Stimulated activated CD4-positive, alpha-beta T cell treated with anti-CD3 and anti-CD28 coated beads, Interleukin-4, amount 100 ng/mL, for 1 hour (primary cell): ENCODE measurements around the gene AP1M1.
"Not testable (repeated sequence)": the region's sequence is repeated elsewhere in the genome, so short reads cannot be mapped to it uniquely, and the experiment has no call there.

Experiments used
- DNase-seq: peaks from one replicate; pipeline ENCODE4 v3.0.0-alpha.2; 2020

The AP1M1 gene

DNA sequence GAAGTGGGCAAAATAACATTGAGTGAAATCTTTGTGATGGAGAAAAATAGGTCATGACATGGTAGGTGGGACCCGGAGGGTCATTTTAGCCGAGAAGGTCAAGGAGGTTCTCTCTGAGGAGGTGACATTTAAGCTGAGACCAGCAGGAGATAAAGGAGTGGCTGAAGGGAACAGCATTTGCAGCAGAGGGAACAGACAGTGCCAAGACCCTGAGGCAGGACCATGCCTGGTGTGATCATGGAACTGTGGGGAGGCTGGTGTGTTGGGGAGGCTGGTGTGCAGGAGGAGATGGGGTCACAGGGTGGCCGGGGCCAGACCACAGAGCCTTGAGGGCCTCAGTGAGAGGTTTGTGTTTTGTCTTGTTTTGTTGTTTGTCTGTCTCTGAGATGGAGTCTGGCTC, 67.5 kb downstream of the AP1M1 start:
- no peak for DNase-seq

- DNase-seq = no peak
These were observed 68.3 kb downstream of the AP1M1 start for GRCh38 chr19:16265890-16266585.

- DNase-seq = peak; percentile 25
These were observed 68.9 kb downstream of the AP1M1 start for GRCh38 chr19:16266586-16266942.

DNA sequence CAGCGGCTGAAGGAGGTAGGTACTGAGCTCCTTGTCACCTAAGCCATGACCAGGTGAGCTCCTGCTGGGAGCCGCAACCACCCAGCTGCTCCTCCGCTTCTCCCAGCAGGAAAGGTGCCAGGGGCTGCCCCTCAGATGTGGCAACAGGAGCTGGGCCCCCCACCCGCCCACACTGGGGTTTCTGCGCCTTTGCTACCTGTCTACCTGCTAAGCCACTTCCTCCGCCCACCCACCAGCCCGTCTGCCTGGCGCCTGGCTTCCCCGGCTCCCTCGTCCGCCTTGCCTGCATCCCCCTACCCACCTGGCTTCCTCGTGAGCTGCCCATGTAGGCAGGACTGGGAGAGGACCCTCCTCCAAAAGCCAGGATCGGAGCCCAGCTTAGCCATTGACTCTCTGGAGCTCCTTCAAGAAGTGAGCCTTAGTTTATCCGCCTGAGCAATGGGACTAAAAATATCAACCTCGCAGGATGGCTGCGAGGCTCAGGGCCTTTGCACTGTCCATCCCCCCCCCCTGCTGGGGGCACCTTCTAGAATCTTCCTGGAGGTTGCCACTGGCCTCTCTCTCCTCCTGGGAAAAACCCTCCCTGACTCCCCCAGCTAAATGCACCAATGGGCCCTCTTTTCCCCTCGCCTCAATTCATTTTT, 71.1 kb downstream of the AP1M1 start:
- DNase-seq = peak; percentile 55

- DNase-seq = no peak
These were observed 75.2 kb downstream of the AP1M1 start for GRCh38 chr19:16272945-16273344.

DNA sequence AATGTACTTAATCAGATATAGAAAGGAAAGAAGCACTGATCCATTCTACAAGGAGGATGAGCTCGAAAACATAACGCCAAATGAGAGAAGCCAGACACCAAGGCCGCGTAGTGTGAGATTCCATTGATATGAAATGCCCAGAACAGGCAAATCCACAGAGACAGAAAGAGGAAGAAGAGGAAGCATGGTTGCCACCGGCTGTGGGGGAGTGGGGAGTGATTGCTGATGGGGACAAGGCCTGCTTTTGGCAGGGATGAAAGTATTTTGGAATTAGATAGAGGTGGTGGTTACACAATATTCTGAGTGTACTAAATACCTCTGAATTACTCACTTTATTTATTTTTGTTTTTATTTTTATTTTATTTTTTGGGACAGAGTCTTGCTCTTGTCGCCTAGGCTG, 76.7 kb downstream of the AP1M1 start:
- no peak for DNase-seq

DNA sequence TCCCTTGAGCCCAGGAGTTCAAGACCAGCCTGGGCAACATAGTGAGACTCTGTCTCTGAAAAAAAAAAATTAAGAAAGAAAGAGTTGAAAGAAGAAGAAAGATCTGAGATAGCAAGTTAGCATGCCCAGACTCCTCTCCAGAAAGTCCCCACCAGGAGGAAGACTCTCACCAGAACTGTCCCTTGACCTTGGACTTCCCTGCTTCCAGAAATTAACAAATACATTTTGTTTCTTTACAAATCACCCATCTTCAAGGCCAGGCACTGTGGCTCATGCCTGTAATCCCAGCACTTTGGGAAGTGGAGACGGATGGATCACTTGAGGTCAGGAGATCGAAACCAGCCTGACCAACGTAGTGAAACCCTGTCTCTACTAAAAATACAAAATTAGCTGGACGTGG, 82.6 kb downstream of the AP1M1 start:
- no peak for DNase-seq

GRCh38 chr19:16281743-16282142, 84.0 kb downstream of the AP1M1 start:
- DNase-seq = no peak

DNA sequence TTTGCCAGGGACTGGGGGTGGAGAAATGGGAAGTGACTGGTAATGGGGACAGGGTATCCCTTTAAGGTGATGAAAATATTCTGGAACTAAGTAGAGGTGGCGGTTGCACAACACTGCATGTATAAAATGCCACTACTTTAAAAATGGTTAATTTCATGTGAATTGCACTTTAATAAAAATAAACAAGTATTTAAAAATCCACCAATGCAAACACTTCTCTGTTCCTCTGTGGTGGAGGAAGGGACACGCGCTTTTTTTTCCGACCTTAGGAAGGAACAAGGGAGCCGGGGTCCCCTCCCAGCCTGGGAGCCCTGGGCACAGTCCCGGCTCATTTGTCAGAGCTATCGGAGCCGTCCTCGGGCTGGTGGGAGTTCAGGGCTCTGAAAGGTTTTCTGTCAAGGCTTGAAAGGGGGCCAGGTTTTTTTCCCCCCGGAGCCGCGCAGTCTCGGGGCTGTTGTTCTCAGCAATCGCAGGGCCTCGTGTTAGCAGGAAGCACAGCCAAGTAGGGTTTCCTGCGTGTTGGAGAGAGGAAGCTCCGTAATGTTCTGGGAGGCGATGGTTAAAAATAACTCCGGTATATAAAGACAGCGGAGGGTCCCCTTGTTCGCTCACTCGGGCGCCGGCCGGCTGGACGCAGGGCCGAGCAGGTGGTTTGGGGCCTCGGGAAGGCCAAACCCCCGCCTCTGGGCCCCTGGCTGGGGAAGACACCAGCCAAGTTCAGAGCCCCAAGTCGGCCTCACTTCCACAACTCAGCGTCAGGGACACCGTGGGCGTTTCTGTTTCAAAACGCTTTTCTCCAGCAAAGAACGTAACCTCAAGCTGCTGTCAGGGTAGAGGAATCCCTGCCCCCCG, 85.7 kb downstream of the AP1M1 start:
- DNase-seq = peak; percentile 78

- no peak for DNase-seq
These were observed 86.8 kb downstream of the AP1M1 start for GRCh38 chr19:16284505-16284904.

- not testable (repeated sequence) for DNase-seq
These were observed 87.4 kb downstream of the AP1M1 start for GRCh38 chr19:16285079-16285478.

DNA sequence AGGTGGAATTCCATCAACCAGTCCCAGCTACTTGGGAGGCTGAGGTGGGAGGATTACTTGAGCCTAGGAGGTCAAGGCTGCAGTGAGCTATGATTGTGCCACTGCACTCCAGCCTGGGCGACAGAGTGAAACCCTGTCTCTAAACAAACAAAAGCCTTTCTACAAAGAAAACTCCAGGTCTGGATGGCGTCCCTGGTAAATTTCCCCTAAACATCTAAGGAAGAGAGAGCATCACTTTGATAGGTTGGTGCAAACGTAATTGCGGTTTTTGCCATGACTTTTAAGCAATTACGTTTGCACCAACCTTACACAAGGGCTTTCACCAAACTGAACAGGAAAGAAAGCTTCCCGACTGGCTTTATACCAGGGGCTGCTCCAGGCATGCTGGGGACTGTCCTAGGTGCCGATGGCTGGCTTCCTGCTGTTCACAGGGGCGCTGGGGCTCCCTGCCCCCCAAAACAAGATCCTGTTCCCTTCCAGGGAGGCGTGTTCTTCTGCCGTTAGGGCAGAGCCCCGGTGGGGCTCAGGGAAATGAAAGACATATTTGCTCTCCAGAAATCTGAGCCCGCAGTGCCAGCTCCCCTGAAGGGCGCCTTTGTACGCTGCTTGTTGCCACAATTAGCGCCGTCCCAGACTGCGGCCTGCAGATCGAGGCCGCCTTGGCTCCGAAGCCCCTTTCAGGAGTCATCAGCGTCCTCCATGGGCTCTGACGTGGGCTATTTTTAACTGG, 88.2 kb downstream of the AP1M1 start:
- no peak for DNase-seq

GRCh38 chr19:16288544-16288943, 90.8 kb downstream of the AP1M1 start:
- DNase-seq = no peak

- no peak for DNase-seq
These were observed 91.9 kb downstream of the AP1M1 start for GRCh38 chr19:16289594-16289993.

- no peak for DNase-seq
These were observed 93.0 kb downstream of the AP1M1 start for GRCh38 chr19:16290692-16291091.

- DNase-seq = no peak
These were observed 95.7 kb downstream of the AP1M1 start for GRCh38 chr19:16293118-16294091.

DNA sequence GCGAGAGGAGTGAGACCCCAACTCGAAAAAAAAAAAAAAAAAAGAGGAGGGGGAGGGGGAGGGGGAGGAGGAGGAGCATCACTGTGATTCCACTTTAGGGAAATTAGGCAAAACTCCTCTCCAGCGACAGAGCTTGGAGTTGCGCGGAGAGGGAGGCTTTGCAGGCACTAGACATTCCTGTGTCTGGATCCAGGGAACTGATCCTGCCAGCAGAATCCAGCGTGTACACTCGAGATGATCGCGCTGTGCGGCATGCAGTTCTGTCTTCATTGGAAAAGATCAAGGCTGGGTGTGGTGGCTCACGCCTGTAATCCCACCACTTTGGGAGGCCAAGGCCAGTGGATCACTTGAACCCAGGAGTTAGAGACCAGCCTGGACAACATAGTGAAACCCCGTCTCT, 97.3 kb downstream of the AP1M1 start:
- no peak for DNase-seq
